ENCODE measurements around the gene TTYH1. TPM values are rescaled to one million over a fixed set of nuclear protein-coding genes. Genes with fewer than 3 reads are reported as not detected.

TTYH1 gene
- total and polyA plus RNA-seq, 9 of the 15 experiments (the other 6 are each of a cell fraction or from before 2014, with no cell fraction given) = 0.08 TPM; not detected in 8

- TF ChIP-seq MYC (IDR thresholded peaks at IDR 0.05; ENCODE audit: low read depth, low read length) = no peak
- TF ChIP-seq MYC (CRISPR knock-in tag; IDR thresholded peaks at IDR 0.05; ENCODE audit: borderline replicate concordance, low read depth) = no peak
- no peak for TF ChIP-seq LARP7 (IDR thresholded peaks at IDR 0.05)
- TF ChIP-seq ZNF165 (CRISPR knock-in tag; IDR thresholded peaks at IDR 0.05; ENCODE audit: borderline replicate concordance) = no peak
- TF ChIP-seq KAT8 (IDR thresholded peaks at IDR 0.05; ENCODE audit: low read depth) = no peak
- TF ChIP-seq, protein P1, sequence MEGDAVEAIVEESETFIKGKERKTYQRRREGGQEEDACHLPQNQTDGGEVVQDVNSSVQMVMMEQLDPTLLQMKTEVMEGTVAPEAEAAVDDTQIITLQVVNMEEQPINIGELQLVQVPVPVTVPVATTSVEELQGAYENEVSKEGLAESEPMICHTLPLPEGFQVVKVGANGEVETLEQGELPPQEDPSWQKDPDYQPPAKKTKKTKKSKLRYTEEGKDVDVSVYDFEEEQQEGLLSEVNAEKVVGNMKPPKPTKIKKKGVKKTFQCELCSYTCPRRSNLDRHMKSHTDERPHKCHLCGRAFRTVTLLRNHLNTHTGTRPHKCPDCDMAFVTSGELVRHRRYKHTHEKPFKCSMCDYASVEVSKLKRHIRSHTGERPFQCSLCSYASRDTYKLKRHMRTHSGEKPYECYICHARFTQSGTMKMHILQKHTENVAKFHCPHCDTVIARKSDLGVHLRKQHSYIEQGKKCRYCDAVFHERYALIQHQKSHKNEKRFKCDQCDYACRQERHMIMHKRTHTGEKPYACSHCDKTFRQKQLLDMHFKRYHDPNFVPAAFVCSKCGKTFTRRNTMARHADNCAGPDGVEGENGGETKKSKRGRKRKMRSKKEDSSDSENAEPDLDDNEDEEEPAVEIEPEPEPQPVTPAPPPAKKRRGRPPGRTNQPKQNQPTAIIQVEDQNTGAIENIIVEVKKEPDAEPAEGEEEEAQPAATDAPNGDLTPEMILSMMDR (IDR thresholded peaks at IDR 0.05 in 2 of 3, conservative IDR thresholded peaks at IDR 0.05 in 1 of 3; ENCODE audit: insufficient read depth in 2 of 3, low read depth in 1 of 3, low read length in 3 of 3) = 0 out of 6 replicates have a peak, but pooled peaks of 1 of the 3 experiments have one; percentile 5
- TF ChIP-seq VEZF1 (CRISPR knock-in tag; IDR thresholded peaks at IDR 0.05) = peak; percentile 45; the same call in 1 of the 2 replicates
- no peak for TF ChIP-seq ZFP36 (IDR thresholded peaks at IDR 0.05; ENCODE audit: low read depth, low read length, partially characterized antibody)
- TF ChIP-seq ZNF668 (CRISPR knock-in tag; IDR thresholded peaks at IDR 0.05) = no peak
- TF ChIP-seq NR2C2 (CRISPR knock-in tag; IDR thresholded peaks at IDR 0.05) = no peak
- no peak; the same call in 1 of the 2 replicates for TF ChIP-seq NR2C2 (tag; IDR thresholded peaks at IDR 0.05)
- TF ChIP-seq SIN3A (IDR thresholded peaks at IDR 0.05; ENCODE audit: borderline replicate concordance in 2 of 2, control insufficient read depth in 1 of 2, low read depth in 2 of 2, low read length in 2 of 2) = no peak
- no peak for TF ChIP-seq ASH1L (IDR thresholded peaks at IDR 0.05; ENCODE audit: borderline replicate concordance, low read depth, partially characterized antibody)
- TF ChIP-seq ETS1 (conservative IDR thresholded peaks at IDR 0.05; ENCODE audit: control insufficient read depth, low read depth, low read length) = no peak
Measured at GRCh38 chr19:54464044-54464629, 48.9 kb downstream of the TTYH1 start (continued).

Measured in K562 (cell line).